HepG2 (cell line): ENCODE data around the gene CISH. TPM values are rescaled to one million over a fixed set of nuclear protein-coding genes. Genes with fewer than 3 reads are reported as not detected.

Experiments
- ARID3A ChIP-seq: IDR thresholded peaks from 2 replicates; pipeline ENCODE4 v1.6.1; 2012; ENCODE audit warnings: low read depth, low read length, improper control_type of control experiment
- E2F5 ChIP-seq: sonication (generic); formaldehyde crosslinking; conservative IDR thresholded peaks from 2 replicates; pipeline ENCODE4 v1.4.0; 2020; ENCODE audit warnings: missing genetic modification reagents
- ETV6 ChIP-seq: sonication (generic); formaldehyde crosslinking; conservative IDR thresholded peaks from 2 replicates; pipeline ENCODE4 v1.4.0; 2020; ENCODE audit warnings: missing genetic modification reagents
- FOSL2 ChIP-seq: sonication (generic); formaldehyde crosslinking; IDR thresholded peaks from 2 replicates; pipeline ENCODE4 v1.4.0; 2020; ENCODE audit warnings: missing genetic modification reagents
- GABPA ChIP-seq, 2 experiments: IDR thresholded peaks; 2 replicates each; pipeline ENCODE4 v1.6.1; 2011 to 2016; ENCODE audit warnings: low read depth in 2 of 2, low read length in 1 of 2, missing biosample characterization in 1 of 2, missing genetic modification characterization in 1 of 2
- HOXA9 ChIP-seq: sonication (generic); formaldehyde crosslinking; IDR thresholded peaks from 2 replicates; pipeline ENCODE4 v1.8.1; 2022; ENCODE audit warnings: missing genetic modification reagents, mild to moderate bottlenecking, moderate library complexity, borderline replicate concordance
- MBD4 ChIP-seq: IDR thresholded peaks from 2 replicates; pipeline ENCODE4 v1.6.1; 2012; ENCODE audit warnings: low read length, inconsistent platforms, borderline replicate concordance
- PITX1 ChIP-seq: sonication (generic); formaldehyde crosslinking; IDR thresholded peaks from 2 replicates; pipeline ENCODE4 v1.5.1; 2020; ENCODE audit warnings: mild to moderate bottlenecking, missing genetic modification reagents
- RBFOX2 ChIP-seq: fragments of 200-400 bp; formaldehyde crosslinking; IDR thresholded peaks from 2 replicates; pipeline ENCODE4 v1.6.1; 2017; ENCODE audit warnings: low read depth, mild to moderate bottlenecking, low read length
- RCOR2 ChIP-seq: IDR thresholded peaks from 2 replicates; pipeline ENCODE4 v1.6.1; 2016; ENCODE audit warnings: missing biosample characterization, missing genetic modification reagents
- RFX1 ChIP-seq: fragments of 450-650 bp; IDR thresholded peaks from 2 replicates; pipeline ENCODE4 v1.6.1; 2017
- SOX13 ChIP-seq, 3 experiments: fragments of 450-650 bp in 1 of 3; sonication (generic) in 1 of 3; formaldehyde crosslinking in 1 of 3; IDR thresholded peaks in 2 of 3; conservative IDR thresholded peaks in 1 of 3; 2 replicates each; pipeline versions ENCODE4 v1.5.0 to v1.6.1; 2016 to 2020; ENCODE audit warnings: antibody characterized with exemption in 1 of 3, mild to moderate bottlenecking in 1 of 3, missing compliant biosample characterization in 1 of 3, missing genetic modification reagents in 1 of 3, moderate library complexity in 1 of 3
- ZNF446 ChIP-seq: sonication (generic); formaldehyde crosslinking; IDR thresholded peaks from 2 replicates; pipeline ENCODE4 v1.5.0; 2020; ENCODE audit warnings: mild to moderate bottlenecking, missing genetic modification reagents
- ZNF709 ChIP-seq: sonication (generic); formaldehyde crosslinking; IDR thresholded peaks from 2 replicates; pipeline ENCODE4 v1.5.0; 2020; ENCODE audit warnings: mild to moderate bottlenecking, missing genetic modification reagents
- ZNF850 ChIP-seq: sonication (generic); formaldehyde crosslinking; conservative IDR thresholded peaks from 2 replicates; pipeline ENCODE4 v1.9.0; 2021; ENCODE audit warnings: mild to moderate bottlenecking, missing genetic modification reagents
- ZNF891 ChIP-seq: sonication (generic); formaldehyde crosslinking; IDR thresholded peaks from 2 replicates; pipeline ENCODE4 v1.5.0; 2020; ENCODE audit warnings: mild to moderate bottlenecking, missing genetic modification reagents
- polyA plus RNA-seq, 8 experiments: library from polyadenylated mRNA; depleted of rRNA in 3 of 8; stranded (reverse) in 7 of 8; unstranded in 1 of 8; fragments of >200 nt; fragmentation: Illumina TruSeq in 4 of 8; extraction: Trizol in 4 of 8; gene quantifications; 2 replicates each; pipeline versions ENCODE4 v1.2.1 to v1.2.3, GENCODE V29; 2011 to 2016; ENCODE audit warnings: low read depth in 4 of 8, missing spikeins in 1 of 8, mixed read lengths in 1 of 8; ENCODE audit not compliant: insufficient read depth in 1 of 8
- total RNA-seq, 5 experiments: library from RNA; depleted of rRNA; stranded (reverse); fragments of >200 nt; fragmentation: Illumina TruSeq; extraction: Trizol; gene quantifications; 2 replicates each; pipeline ENCODE4 v1.2.3, GENCODE V29; 2016; ENCODE audit warnings: low read depth in 1 of 5
- TF ChIP-seq, protein P1 (sequence below): sonication (generic); formaldehyde crosslinking; conservative IDR thresholded peaks from 2 replicates; pipeline ENCODE4 v1.8.1; 2023; ENCODE audit warnings: missing genetic modification reagents
- TF ChIP-seq, protein P2 (sequence below): sonication (generic); formaldehyde crosslinking; IDR thresholded peaks from 2 replicates; pipeline ENCODE4 v1.4.0; 2020; ENCODE audit warnings: missing genetic modification reagents
- TF ChIP-seq, protein P3 (sequence below): sonication (generic); formaldehyde crosslinking; IDR thresholded peaks from 2 replicates; pipeline ENCODE4 v1.5.0; 2020; ENCODE audit warnings: missing genetic modification reagents
- TF ChIP-seq, protein P4 (sequence below): sonication (generic); formaldehyde crosslinking; IDR thresholded peaks from 2 replicates; pipeline ENCODE4 v1.4.0; 2020; ENCODE audit warnings: mild to moderate bottlenecking, missing genetic modification reagents

CISH gene
- total and polyA plus RNA-seq, 2 of the 13 experiments (the other 11 are each of a cell fraction or from before 2014, with no cell fraction given): 0.91 to 1.5 TPM

DNA sequence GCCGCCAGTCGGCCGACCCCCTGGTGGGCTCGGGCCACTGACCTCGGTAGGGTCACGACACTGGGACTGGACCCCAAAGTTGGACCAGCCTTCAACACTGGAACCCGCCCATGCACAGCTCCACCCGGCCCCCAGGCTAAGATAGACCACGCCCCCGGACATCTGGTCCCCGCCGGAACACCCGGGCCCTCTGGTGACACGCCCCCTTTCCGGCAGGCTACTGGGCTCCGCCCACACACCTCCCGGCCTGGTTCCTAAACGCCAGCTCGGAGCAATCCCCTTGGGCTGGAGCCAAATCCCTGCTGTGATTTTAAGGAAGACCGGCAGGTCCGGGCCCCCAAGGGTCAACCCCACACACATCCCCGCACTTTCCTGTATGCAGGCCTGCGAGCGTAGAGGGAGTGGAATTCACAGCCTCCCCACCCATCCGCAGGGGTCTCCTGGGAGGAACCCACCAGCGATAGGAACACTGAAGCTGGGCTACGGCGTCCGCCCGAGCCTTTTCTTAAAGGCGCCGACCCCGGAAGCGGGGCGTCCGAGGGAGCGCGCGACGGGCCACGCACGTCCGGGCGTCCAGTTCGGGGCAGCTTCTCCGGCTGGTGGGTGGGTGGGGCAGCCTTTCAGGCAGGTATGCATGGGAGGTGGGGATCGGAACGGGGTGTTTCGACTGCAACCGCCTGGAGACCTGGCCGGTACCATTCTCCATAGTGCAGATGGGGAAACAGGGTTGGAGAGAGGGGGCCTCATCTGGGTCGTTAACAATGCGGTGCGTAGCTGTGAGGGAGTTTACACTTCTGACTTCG lies 42.4 kb downstream of the CISH start, which contains the start of gene HEMK1 (continued):
- TF ChIP-seq, protein P1, sequence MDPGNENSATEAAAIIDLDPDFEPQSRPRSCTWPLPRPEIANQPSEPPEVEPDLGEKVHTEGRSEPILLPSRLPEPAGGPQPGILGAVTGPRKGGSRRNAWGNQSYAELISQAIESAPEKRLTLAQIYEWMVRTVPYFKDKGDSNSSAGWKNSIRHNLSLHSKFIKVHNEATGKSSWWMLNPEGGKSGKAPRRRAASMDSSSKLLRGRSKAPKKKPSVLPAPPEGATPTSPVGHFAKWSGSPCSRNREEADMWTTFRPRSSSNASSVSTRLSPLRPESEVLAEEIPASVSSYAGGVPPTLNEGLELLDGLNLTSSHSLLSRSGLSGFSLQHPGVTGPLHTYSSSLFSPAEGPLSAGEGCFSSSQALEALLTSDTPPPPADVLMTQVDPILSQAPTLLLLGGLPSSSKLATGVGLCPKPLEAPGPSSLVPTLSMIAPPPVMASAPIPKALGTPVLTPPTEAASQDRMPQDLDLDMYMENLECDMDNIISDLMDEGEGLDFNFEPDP (CRISPR knock-in tag): 0 out of 2 replicates have a peak, but pooled peaks have one; percentile 67
- no peak for TF ChIP-seq ARID3A
- TF ChIP-seq SOX13 (IDR thresholded peaks at IDR 0.05): no peak
- TF ChIP-seq SOX13 (CRISPR knock-in tag; conservative IDR thresholded peaks at IDR 0.05 in 1 of 2, IDR thresholded peaks at IDR 0.05 in 1 of 2): peak in 1 of 2 experiments; percentile 46; a peak in 1 of 4 replicates
- no peak for TF ChIP-seq E2F5 (CRISPR knock-in tag)
- peak; percentile 59; the same call in 1 of the 2 replicates for TF ChIP-seq ETV6
- TF ChIP-seq, protein P2, sequence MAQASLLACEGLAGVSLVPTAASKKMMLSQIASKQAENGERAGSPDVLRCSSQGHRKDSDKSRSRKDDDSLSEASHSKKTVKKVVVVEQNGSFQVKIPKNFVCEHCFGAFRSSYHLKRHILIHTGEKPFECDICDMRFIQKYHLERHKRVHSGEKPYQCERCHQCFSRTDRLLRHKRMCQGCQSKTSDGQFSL (CRISPR knock-in tag): no peak
- TF ChIP-seq, protein P3, sequence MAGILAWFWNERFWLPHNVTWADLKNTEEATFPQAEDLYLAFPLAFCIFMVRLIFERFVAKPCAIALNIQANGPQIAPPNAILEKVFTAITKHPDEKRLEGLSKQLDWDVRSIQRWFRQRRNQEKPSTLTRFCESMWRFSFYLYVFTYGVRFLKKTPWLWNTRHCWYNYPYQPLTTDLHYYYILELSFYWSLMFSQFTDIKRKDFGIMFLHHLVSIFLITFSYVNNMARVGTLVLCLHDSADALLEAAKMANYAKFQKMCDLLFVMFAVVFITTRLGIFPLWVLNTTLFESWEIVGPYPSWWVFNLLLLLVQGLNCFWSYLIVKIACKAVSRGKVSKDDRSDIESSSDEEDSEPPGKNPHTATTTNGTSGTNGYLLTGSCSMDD (CRISPR knock-in tag): no peak
- TF ChIP-seq FOSL2 (CRISPR knock-in tag): peak; percentile 54; the same call in 1 of the 2 replicates
- TF ChIP-seq ZNF850: no peak
- TF ChIP-seq, protein P4, sequence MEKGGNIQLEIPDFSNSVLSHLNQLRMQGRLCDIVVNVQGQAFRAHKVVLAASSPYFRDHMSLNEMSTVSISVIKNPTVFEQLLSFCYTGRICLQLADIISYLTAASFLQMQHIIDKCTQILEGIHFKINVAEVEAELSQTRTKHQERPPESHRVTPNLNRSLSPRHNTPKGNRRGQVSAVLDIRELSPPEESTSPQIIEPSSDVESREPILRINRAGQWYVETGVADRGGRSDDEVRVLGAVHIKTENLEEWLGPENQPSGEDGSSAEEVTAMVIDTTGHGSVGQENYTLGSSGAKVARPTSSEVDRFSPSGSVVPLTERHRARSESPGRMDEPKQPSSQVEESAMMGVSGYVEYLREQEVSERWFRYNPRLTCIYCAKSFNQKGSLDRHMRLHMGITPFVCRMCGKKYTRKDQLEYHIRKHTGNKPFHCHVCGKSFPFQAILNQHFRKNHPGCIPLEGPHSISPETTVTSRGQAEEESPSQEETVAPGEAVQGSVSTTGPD (CRISPR knock-in tag): no peak
- TF ChIP-seq RFX1: no peak
- TF ChIP-seq GABPA (IDR thresholded peaks at IDR 0.05; ENCODE audit: low read depth, low read length): peak; percentile 83
- TF ChIP-seq GABPA (CRISPR knock-in tag; IDR thresholded peaks at IDR 0.05; ENCODE audit: low read depth): peak; percentile 97
- TF ChIP-seq PITX1 (CRISPR knock-in tag): peak; percentile 67; the same call in 1 of the 2 replicates
- no peak for TF ChIP-seq MBD4
- 0 out of 2 replicates have a peak, but pooled peaks have one; percentile 64 for TF ChIP-seq ZNF891
- no peak; the same call in 1 of the 2 replicates for TF ChIP-seq HOXA9 (CRISPR knock-in tag)
- TF ChIP-seq ZNF446 (CRISPR knock-in tag): peak; percentile 69; the same call in 1 of the 2 replicates
- no peak for TF ChIP-seq RCOR2 (CRISPR knock-in tag)
- peak; percentile 60; the same call in 1 of the 2 replicates for TF ChIP-seq ZNF709 (CRISPR knock-in tag)
- TF ChIP-seq RBFOX2: peak; percentile 83
